ENCODE measurements around the gene GPHN. TPM values are rescaled to one million over a fixed set of nuclear protein-coding genes. Genes with fewer than 3 reads are reported as not detected.

Gene GPHN
- total and polyA plus RNA-seq, 2 of the 4 experiments (the other 2 are of a cell fraction): 8.0 to 8.1 TPM

- DNase-seq (peak; percentile 71), ATAC-seq (ENCODE audit: low read depth) (peak; percentile 97)
- H4K5ac ChIP-seq (ENCODE audit: low read depth, low read length): no peak overlapping the region
- H2BK5ac ChIP-seq (ENCODE audit: low read depth, low read length, poor library complexity, severe bottlenecking): no peak overlapping the region
- no peak overlapping the region for H3K14ac ChIP-seq (replicated peaks; ENCODE audit: low read depth, low read length)
- no peak overlapping the region for H2AFZ ChIP-seq (replicated peaks; ENCODE audit: low read length, poor library complexity)
- H3K9ac ChIP-seq (ENCODE audit: low read depth, low read length): no peak overlapping the region
- no peak overlapping the region for H2BK15ac ChIP-seq (ENCODE audit: low read depth, low read length)
- H3K36me3 ChIP-seq (ENCODE audit: control insufficient read depth, insufficient read depth, low read length): no peaks in the 10 kb centered on the region
- intact Hi-C loops (cut with micrococcal nuclease): loop anchor here (5.0 to 10.0 kb wide), 6 partner anchors 127 to 789 kb away; no protein-coding TSS in a partner anchor
- dilution Hi-C loops (cut with HindIII; ENCODE audit: low sequenced_read_pairs, unreplicated experiment): no loop called here
- H2AK9ac ChIP-seq (replicated peaks; ENCODE audit: low read depth, low read length, poor library complexity): no peak overlapping the region
- no peak overlapping the region for H3K4me3 ChIP-seq (ENCODE audit: insufficient read depth, low read depth, low read length)
- POLR2A ChIA-PET (ENCODE audit: unreplicated experiment): no interaction called here
- in situ Hi-C loops (cut with MboI; ENCODE audit: low sequenced_read_pairs): loop anchor here (10.0 kb wide), 1 partner anchor 619 kb away; no protein-coding TSS in a partner anchor
- CTCF ChIA-PET: interaction anchor here (0.6 to 1.0 kb wide), 3 partner anchors 12 to 213 kb away, joined by 3 to 5 read pairs (median 3); partner anchors contain the start of gene GPHN
- no TSS peak for BruUV-seq (replicated peaks)
- H2AK5ac ChIP-seq (ENCODE audit: low read depth, low read length): no peak overlapping the region
- H4K8ac ChIP-seq (ENCODE audit: low read depth in 2 of 2, low read length in 2 of 2): no peak overlapping the region
- no peak overlapping the region for H2BK120ac ChIP-seq (ENCODE audit: low read depth, low read length)
- no peak overlapping the region for H3K27ac ChIP-seq (ENCODE audit: insufficient read depth, low read length)
- H3K4me2 ChIP-seq (ENCODE audit: low read depth, low read length): peak overlapping the region; percentile 56; the same call in 1 of the 2 replicates
- no peaks in the 10 kb centered on the region for H3K9me1 ChIP-seq (ENCODE audit: insufficient read depth, low read length)
- no peaks in the 10 kb centered on the region for H3K79me1 ChIP-seq (ENCODE audit: low read depth in 1 of 2, low read length in 2 of 2)
- no peak overlapping the region for H4K91ac ChIP-seq (ENCODE audit: insufficient read depth, low read depth, low read length)
- H3K18ac ChIP-seq (ENCODE audit: low read depth, low read length): no peak overlapping the region
- H3K23ac ChIP-seq (ENCODE audit: low read depth, low read length): no peak overlapping the region
- H3K56ac ChIP-seq (ENCODE audit: extremely low read depth, insufficient read depth, low read length): no peak overlapping the region
- no peaks in the 10 kb centered on the region for H4K20me1 ChIP-seq (ENCODE audit: insufficient read depth, low read length)
- H3K4me1 ChIP-seq (ENCODE audit: control insufficient read depth, insufficient read depth, low read length): peaks cover 2% of the 10 kb centered on the region; the same call in 1 of the 2 replicates
- no CpG with 5 or more reads among the region's 4 CpGs for WGBS, 2 experiments (ENCODE audit: extremely low coverage in 2 of 2, insufficient read length in 1 of 2)
- no peak overlapping the region for H2BK20ac ChIP-seq (ENCODE audit: low read depth, low read length)
- no peak overlapping the region for H3K4ac ChIP-seq (ENCODE audit: low read depth, low read length)
- TF ChIP-seq FOS (IDR thresholded peaks at IDR 0.05; ENCODE audit: low read depth, low read length): no peak
- no peak for TF ChIP-seq RCOR1 (IDR thresholded peaks at IDR 0.05; ENCODE audit: insufficient replicate concordance, low read length)
- TF ChIP-seq USF2 (IDR thresholded peaks at IDR 0.05; ENCODE audit: low read depth, low read length): no peak
- no peak for TF ChIP-seq CHD1 (IDR thresholded peaks at IDR 0.05; ENCODE audit: low read depth, low read length)
- no peak for TF ChIP-seq CEBPB (IDR thresholded peaks at IDR 0.05; ENCODE audit: low read depth, low read length)
- peak; percentile 59 for TF ChIP-seq SMC3 (IDR thresholded peaks at IDR 0.05; ENCODE audit: low read depth, low read length)
- no peak for TF ChIP-seq MAFK (IDR thresholded peaks at IDR 0.05; ENCODE audit: low read depth, low read length)
- TF ChIP-seq, protein P1, sequence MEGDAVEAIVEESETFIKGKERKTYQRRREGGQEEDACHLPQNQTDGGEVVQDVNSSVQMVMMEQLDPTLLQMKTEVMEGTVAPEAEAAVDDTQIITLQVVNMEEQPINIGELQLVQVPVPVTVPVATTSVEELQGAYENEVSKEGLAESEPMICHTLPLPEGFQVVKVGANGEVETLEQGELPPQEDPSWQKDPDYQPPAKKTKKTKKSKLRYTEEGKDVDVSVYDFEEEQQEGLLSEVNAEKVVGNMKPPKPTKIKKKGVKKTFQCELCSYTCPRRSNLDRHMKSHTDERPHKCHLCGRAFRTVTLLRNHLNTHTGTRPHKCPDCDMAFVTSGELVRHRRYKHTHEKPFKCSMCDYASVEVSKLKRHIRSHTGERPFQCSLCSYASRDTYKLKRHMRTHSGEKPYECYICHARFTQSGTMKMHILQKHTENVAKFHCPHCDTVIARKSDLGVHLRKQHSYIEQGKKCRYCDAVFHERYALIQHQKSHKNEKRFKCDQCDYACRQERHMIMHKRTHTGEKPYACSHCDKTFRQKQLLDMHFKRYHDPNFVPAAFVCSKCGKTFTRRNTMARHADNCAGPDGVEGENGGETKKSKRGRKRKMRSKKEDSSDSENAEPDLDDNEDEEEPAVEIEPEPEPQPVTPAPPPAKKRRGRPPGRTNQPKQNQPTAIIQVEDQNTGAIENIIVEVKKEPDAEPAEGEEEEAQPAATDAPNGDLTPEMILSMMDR (conservative IDR thresholded peaks at IDR 0.05; ENCODE audit: low read depth, low read length): peak; percentile 77
- TF ChIP-seq RAD21 (IDR thresholded peaks at IDR 0.05; ENCODE audit: low read length): peak; percentile 69
- TF ChIP-seq MXI1 (IDR thresholded peaks at IDR 0.05; ENCODE audit: borderline replicate concordance, low read depth, low read length): no peak
- H3K27me3 ChIP-seq (ENCODE audit: control insufficient read depth, insufficient read depth, low read length): no peaks in the 10 kb centered on the region; the same call in 1 of the 2 replicates
- H3K9me3 ChIP-seq (ENCODE audit: control insufficient read depth, insufficient read depth, low read length): no peaks in the 10 kb centered on the region
These were observed 12.5 kb upstream of the GPHN start for GRCh38 chr14:66495218-66496098.
